ENCODE data around the gene LRRC37A3.
"Not testable (repeated sequence)": the region's sequence is repeated elsewhere in the genome, so short reads cannot be mapped to it uniquely, and the experiment has no call there.

LRRC37A3 gene

DNA sequence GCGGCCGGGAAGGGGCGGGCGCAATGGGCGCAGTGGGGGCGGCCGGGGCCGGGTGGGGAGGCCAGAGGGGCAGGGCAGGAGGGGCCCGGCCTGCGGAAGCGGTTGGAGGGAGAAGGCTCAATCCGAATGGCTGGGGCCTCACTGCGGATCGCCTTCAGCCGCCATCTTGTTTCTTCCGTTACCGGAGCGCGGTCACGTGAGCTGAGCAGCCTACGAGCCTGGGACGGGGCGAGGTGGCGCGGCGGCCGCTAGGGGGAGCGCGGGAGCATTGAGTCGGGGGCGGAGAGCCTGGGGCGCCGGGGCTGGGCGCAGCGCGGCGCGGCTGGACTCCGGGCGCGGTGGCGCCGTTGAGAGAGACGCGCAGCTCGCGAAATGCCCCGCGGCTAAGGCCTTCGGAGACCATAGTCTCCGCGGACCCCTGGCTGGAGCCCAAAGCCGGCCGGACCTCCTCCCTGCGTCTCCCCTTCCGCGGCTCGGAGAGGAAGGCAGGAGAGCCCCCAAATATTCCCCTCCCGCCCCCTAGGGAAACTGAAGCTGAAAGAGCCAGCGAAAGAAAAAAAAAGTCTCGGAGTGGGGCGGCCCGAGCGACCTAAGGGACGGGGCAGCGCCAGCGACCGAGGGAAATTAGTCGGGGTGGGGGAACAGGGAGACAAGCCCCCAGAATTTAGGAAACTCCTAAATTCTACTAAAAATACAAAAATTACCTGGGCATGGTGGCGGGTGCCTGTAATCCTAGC lies at the start of gene LRRC37A3:
Gene LRRC37A3 (minus strand): TSS at position 190 of the 737 bp plus-strand sequence. CDS start 22,221 bp downstream, outside the sequence.
- DNase-seq (ENCODE audit: low read depth in 2 of 2) = peak; percentile 95 to 97

GRCh38 chr17:64965873-64966287 lies 46.6 kb upstream of the LRRC37A3 start:
- peak; percentile 69 to 88 for DNase-seq (ENCODE audit: low read depth in 2 of 2)

DNA sequence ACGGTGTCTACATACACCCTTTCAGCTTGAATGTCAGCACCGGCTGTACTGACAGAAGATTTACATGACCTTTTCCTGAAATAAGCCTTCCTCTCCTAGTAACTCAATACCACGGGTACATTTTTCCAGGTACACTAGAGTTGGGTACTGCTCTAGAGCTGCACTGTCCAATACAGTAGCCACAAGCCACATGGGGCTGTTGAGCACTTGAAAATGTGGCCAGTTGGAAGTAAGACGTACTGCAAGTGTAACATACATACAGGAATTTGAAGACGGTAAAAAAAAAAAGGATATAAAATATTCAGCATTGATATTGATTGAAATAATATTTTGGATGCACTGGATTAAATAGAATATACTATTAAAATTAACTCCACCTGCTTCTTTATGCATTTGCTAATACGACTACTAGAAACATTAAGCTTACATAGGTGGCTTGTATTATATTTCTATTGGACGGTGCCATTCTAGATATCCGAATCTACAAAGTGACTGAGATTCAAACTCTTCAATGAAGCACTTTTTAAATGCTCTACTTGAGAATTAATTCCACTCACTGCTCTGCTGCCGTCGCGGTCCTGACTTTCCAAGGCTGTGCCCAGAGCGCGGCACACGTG lies 46.1 kb upstream of the LRRC37A3 start:
- not testable (repeated sequence) for DNase-seq (ENCODE audit: low read depth in 2 of 2)

- DNase-seq (ENCODE audit: low read depth in 2 of 2) = no peak
Measured at GRCh38 chr17:64964796-64965195, 45.5 kb upstream of the LRRC37A3 start.

GRCh38 chr17:64963814-64964213 lies 44.5 kb upstream of the LRRC37A3 start:
- not testable (repeated sequence) for DNase-seq (ENCODE audit: low read depth in 2 of 2)

DNA sequence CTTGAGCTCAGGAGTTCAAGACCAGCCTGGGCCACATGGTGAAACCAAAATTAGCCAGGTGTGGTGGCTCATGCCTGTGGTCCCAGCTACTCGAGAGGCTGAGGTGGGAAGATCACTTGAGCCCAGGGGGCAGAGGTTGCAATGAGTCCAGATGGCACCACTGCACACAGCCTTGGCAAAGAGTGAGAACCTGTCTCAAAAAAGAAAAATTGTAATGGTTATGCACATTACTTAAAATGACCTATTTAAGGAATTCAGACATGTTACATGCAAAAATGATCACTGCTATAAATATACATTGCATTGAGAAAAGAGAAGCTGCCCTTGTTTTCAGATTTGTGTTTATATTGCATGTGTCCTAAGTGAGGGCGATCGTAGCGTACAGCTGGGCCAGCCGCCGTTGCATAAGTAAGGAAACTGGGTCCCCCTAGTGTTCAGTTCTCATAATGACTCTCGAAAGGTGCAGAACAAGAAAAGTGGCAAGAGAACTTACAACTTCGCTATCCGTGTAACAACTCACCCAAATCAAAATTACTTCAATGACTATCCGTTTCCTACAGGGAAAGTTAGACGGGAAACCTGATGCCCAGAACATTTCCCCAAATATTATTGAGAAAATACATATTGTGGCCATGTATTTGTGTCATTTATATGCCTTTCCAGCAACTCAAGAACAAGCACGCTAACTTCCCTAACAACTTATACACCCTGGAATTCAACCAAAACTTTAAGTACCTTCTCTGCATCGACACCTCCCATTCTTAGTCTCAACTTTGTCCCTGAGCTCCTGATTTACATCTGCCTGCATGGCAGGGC lies 42.5 kb upstream of the LRRC37A3 start:
- DNase-seq (ENCODE audit: low read depth in 2 of 2) = not testable (repeated sequence)

DNA sequence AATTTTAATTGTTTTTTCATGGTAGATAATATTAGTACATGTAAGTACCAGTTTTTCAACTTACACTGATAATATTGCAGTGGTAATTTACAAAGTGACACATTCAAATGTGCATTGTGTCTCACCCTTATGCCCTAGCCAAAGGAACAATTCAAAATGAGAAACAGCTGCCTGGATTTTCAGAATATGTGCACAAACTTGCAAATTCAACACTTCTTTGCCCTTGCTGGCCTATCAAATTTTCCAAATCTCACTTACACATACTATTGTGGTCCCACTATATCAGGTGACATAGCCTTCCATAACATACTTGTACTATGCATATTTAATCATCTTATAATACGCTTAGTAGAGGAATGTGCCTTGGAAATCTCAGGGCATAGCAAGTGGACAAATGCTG lies 32.6 kb upstream of the LRRC37A3 start:
- DNase-seq (ENCODE audit: low read depth in 2 of 2) = no peak

GRCh38 chr17:64950871-64951270 lies 31.6 kb upstream of the LRRC37A3 start:
- no peak for DNase-seq (ENCODE audit: low read depth in 2 of 2)

GRCh38 chr17:64947152-64947551 lies 27.9 kb upstream of the LRRC37A3 start:
- DNase-seq (ENCODE audit: low read depth in 2 of 2) = no peak

DNA sequence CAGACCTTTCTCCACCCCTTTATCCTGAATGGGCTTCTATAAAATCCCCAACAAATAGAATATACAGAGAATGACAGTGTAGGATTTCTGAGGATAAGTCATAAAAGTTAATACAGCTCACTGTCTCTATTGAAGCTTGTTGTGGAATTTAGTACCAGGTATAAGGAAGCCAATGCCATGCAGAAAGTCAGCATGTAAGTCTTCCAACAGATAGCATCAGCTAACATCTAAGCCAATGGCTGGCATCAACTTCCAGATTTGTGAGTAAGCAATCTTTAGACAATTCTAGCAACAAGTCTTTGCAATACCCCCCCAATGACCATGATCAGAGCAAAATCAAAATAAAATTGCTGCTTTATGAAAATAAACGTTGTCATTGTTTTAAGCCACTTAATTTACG lies 22.5 kb upstream of the LRRC37A3 start:
- DNase-seq (ENCODE audit: low read depth in 2 of 2) = no peak

GRCh38 chr17:64941045-64941444 lies 21.8 kb upstream of the LRRC37A3 start:
- DNase-seq (ENCODE audit: low read depth in 2 of 2) = no peak

DNA sequence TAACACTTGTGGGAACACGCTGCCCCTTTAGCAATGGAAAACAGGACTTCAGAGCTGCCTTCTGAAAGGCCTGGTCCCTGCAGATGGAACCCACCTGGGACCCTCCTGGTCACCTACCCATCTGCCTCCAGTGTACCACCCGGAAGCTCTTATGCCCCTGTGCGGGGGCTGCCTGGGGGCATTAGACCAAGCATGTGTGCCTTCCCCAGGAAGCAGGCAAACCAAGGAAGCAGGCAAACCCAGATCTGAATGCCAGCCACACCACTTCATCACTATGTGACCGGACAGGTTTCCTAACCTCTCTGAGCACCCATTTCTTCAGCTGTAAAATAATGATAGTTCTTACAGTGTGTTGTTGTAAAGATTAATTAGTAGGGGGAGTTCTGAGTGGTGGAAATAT lies 20.8 kb upstream of the LRRC37A3 start:
- DNase-seq (ENCODE audit: low read depth in 2 of 2) = no peak

DNA sequence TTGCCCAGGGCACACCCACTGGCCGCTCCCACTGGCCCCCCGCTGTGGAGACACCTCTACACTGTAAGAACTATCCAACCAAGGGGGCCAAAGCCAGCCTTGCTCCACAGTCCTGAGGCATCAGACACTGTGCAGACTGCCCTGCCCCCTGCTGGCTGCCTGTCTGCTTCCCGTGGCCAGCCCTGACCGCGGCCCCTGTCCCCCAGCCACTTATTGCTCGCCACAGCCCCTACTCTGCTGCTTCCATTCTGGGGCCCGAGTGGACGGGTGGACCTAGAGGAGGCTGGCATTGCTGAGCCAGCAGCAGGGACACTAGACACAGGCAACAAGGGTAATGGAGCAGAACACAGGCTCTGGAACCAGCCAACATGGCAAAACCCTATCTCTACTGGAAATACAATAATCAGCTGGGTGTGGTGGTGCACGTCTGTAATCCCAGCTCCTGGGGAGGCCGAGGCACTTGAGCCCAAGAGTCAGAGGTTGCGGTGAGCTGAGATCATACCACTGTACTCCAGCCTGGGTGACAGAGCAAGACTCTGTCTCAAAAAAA lies 19.7 kb upstream of the LRRC37A3 start:
- DNase-seq (ENCODE audit: low read depth in 2 of 2) = peak in 1 of 2 donors; percentile 38

DNA sequence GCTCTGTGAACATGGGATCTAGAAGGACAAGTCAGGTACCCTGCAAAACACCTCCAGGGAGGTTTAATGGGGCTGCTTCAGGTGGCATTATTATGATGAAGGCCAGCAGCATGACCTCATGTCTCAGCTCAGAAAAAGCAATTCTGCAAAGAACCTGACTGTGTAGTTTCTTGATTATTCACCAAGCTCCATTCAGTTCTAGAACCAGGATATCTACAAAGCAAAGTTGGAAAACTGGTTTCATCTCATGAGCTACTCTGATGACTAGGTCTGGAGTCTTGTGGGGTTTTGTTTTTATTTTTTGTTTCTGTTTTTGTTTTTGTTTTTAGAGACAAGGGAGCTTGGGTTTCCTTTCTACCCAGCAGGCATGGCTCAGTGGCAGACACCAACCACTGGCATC lies 19.0 kb upstream of the LRRC37A3 start:
- DNase-seq (ENCODE audit: low read depth in 2 of 2) = no peak

DNA sequence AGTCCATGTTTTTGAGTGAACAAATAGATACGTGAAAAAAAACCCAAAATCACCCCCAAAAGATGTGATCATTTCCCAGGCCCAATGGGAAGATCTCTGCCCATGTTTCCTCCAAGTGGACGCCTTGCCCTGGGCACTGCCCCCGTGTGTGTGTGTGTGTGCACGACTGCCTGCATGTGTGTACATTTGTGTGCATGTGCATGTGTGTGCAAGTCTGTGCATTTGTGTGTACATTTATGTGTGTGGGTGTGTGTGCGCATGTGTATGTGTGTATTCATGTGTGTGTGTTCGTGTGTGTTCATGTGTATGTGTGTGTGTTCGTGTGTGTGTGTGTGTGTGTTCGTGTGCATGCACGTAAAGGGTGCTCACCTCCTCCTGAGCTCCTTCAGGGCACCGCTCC lies 16.8 kb upstream of the LRRC37A3 start:
- DNase-seq (ENCODE audit: low read depth in 2 of 2) = no peak

DNA sequence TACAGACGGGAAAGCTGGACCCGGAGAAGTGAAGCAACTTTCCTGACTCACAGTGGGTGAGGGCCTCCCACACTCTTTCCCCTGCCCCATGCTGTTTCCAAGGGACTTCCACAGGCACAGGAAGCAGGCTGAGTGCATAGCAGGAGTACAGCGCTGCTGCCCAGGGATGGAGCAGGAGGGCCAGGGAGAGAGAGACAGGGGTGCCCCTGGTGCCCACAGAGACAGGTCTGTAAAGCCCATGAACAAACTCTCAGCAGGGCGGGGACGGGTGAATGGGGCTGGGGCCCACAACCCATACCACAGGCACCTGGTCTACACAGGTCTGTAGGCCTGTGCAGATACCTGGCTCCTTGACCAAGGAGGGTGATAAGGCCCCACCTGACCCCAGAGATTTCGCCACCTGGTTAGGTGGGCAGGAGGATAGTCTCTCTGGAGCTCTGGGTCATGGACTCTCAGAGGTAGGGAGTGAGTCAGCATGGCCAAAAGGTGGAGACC lies 15.1 kb upstream of the LRRC37A3 start:
- not testable (repeated sequence) for DNase-seq (ENCODE audit: low read depth in 2 of 2)

GRCh38 chr17:64932850-64933249 lies 13.6 kb upstream of the LRRC37A3 start:
- DNase-seq (ENCODE audit: low read depth in 2 of 2) = not testable (repeated sequence)

- not testable (repeated sequence) for DNase-seq (ENCODE audit: low read depth in 2 of 2)
Measured at GRCh38 chr17:64930374-64930773, 11.1 kb upstream of the LRRC37A3 start.

DNA sequence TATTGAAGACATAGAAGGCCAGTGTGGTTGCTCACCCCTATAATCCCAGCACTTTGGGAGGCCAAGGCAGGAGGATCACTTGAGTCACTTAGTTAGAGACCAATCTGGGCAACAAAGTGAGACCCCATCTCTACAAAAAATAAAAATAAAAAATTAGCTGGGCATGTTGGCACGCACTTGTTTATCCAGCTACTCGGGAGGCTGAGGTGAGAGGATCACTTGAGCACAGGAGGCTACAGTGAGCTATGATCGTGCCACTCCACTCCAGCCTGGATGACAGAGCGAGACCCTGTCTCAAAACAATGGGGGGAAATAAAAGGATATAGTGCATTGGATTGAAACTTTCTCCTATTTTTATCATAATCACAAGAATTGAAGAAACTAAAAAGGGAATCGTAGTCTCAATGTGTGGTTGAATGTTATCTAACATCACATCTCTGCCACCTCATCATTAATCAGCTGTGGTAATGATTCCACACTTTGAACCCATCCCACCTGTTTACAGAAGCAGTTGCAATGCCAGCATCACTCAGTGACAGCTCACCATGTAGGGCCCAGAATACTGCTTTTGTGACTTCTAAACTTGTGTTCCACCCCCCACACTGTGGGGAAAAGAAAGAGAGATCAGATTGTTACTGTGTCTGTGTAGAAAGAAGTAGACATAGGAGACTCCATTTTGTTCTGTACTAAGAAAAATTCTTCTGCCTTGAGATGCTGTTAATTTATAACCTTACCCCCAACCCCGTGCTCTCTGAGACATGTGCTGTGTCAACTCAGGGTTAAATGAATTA lies 10.3 kb upstream of the LRRC37A3 start:
- peak in 1 of 2 donors; percentile 60 for DNase-seq (ENCODE audit: low read depth in 2 of 2)

GRCh38 chr17:64928701-64929100 lies 9.4 kb upstream of the LRRC37A3 start:
- DNase-seq (ENCODE audit: low read depth in 2 of 2) = not testable (repeated sequence)

DNA sequence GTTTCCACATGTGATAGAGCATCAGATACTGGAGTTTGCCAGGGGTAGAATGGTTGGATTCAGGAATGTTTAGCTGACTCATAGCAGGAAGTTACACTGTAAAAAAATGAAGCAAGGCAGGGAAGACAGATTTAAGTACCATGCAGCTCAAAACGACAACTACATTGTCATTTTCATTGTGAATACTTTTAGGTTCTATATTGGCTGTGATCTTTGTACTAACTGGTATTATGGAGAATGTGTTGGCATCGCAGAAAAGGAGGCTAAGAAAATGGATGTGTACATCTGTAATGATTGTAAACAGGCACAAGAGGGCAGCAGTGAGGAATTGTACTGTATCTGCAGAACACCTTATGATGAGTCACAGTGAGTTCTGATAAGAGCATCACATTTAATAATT lies 8.2 kb upstream of the LRRC37A3 start:
- DNase-seq (ENCODE audit: low read depth in 2 of 2) = peak in 1 of 2 donors; percentile 60
